ENCODE measurements around the gene C3. TPM values are rescaled to one million over a fixed set of nuclear protein-coding genes. Genes with fewer than 3 reads are reported as not detected.
A peak's percentile ranks its signal among the peaks of the same experiment; 100 is the strongest.

The C3 gene
- total and polyA plus RNA-seq, 2 experiments from 2014 or later: 5.1 to 17.7 TPM

DNA sequence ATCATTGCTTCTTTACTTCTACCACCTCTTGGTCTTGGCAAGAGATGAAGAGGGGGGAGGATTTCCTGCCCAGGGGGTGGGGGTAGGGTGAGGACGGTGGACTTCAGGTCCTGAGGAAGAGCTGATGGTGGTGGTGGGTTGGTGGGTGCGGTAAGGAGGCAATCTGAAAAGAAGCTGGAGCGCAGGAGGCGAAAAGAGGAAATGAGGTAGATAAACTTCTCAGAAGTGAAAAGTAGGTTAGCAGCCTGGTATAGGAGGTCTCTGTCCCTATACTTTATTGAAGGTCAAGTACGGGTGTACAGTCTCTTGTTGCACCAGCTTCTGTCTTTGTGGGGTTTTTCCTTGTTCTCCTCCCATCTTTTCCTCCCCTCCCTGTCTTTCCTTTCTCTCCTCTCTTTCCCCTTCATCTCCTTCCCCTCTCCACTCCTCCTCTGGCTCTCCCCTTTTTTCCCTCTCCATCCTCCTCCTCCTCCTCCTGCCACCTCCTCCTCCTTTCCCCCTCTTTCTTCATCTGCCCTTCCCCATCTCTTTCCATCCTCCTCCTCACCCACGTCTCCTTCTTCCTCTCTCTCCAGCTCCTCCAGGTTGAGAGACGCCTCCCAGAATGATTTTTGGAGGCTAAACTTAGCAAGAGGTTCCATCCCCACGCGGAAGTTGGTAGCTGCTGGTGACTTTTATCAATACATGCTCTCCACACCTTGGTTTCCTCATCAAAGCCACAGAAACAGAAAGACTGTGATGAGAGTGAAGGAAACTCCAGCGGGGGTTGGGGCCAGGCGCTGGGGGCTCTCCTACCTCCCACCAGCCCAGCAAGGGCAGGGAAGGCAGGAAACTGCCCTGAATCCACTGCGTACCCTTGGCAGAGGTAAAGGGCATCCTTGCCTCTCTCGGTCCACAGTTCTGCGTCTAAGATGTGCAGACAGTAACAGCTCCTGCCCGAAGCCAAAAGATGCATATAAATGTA, 65.8 kb downstream of the C3 start:
- no peak overlapping the region for H3K27ac ChIP-seq (ENCODE audit: low read depth)
- H3K9me2 ChIP-seq (ENCODE audit: insufficient read depth): no peaks in the 10 kb centered on the region
- H3K36me3 ChIP-seq (ENCODE audit: insufficient read depth): no peaks in the 10 kb centered on the region; the same call in 1 of the 2 replicates
- H3K4me1 ChIP-seq (ENCODE audit: insufficient read depth): no peaks in the 10 kb centered on the region
- no peaks in the 10 kb centered on the region for H3K4me1 Mint-ChIP-seq
- peaks cover 36% of the 10 kb centered on the region for H3K36me3 Mint-ChIP-seq (ENCODE audit: low read depth)
- ATAC-seq (no peak), DNase-seq (ENCODE audit: low spot score) (no peak)
- H3K9me3 Mint-ChIP-seq: peaks cover 95% of the 10 kb centered on the region
- H3K79me2 ChIP-seq (replicated peaks; ENCODE audit: insufficient read depth): no peaks in the 10 kb centered on the region
- H3F3A ChIP-seq (replicated peaks; ENCODE audit: low read depth): no peaks in the 10 kb centered on the region
- no peaks in the 10 kb centered on the region for H3K27me3 ChIP-seq (ENCODE audit: insufficient read depth)
- no peaks in the 10 kb centered on the region for H4K20me1 ChIP-seq (replicated peaks; ENCODE audit: insufficient read depth)
- H2AFZ ChIP-seq: peak overlapping the region; percentile 38; the same call in 1 of the 2 replicates
- H3K4me3 ChIP-seq: no peak overlapping the region
- H3K27me3 Mint-ChIP-seq (ENCODE audit: insufficient read depth, low read depth, poor library complexity): peaks cover 7% of the 10 kb centered on the region
- no peak overlapping the region for H3K4me2 ChIP-seq
- no peak overlapping the region for H3K27ac Mint-ChIP-seq
- H3K4me3 Mint-ChIP-seq: no peak overlapping the region
- TF ChIP-seq CREB1 (CRISPR knock-in tag; IDR thresholded peaks at IDR 0.05; ENCODE audit: low read depth) (no peak), STAT1 (IDR thresholded peaks at IDR 0.05; ENCODE audit: unreplicated experiment) (no peak), NANOG (IDR thresholded peaks at IDR 0.05; ENCODE audit: borderline replicate concordance) (no peak), ZNF114 (CRISPR knock-in tag; IDR thresholded peaks at IDR 0.05) (no peak), EZH2phosphoT487 (IDR thresholded peaks at IDR 0.05; ENCODE audit: unreplicated experiment) (no peak), ZNF331 (CRISPR knock-in tag; IDR thresholded peaks at IDR 0.05; ENCODE audit: low read depth) (no peak), POLR2AphosphoS5 (IDR thresholded peaks at IDR 0.05; ENCODE audit: low read depth) (no peak), JUNB (IDR thresholded peaks at IDR 0.05; ENCODE audit: unreplicated experiment) (no peak)
- TF ChIP-seq, protein P1, sequence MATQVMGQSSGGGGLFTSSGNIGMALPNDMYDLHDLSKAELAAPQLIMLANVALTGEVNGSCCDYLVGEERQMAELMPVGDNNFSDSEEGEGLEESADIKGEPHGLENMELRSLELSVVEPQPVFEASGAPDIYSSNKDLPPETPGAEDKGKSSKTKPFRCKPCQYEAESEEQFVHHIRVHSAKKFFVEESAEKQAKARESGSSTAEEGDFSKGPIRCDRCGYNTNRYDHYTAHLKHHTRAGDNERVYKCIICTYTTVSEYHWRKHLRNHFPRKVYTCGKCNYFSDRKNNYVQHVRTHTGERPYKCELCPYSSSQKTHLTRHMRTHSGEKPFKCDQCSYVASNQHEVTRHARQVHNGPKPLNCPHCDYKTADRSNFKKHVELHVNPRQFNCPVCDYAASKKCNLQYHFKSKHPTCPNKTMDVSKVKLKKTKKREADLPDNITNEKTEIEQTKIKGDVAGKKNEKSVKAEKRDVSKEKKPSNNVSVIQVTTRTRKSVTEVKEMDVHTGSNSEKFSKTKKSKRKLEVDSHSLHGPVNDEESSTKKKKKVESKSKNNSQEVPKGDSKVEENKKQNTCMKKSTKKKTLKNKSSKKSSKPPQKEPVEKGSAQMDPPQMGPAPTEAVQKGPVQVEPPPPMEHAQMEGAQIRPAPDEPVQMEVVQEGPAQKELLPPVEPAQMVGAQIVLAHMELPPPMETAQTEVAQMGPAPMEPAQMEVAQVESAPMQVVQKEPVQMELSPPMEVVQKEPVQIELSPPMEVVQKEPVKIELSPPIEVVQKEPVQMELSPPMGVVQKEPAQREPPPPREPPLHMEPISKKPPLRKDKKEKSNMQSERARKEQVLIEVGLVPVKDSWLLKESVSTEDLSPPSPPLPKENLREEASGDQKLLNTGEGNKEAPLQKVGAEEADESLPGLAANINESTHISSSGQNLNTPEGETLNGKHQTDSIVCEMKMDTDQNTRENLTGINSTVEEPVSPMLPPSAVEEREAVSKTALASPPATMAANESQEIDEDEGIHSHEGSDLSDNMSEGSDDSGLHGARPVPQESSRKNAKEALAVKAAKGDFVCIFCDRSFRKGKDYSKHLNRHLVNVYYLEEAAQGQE (IDR thresholded peaks at IDR 0.05; ENCODE audit: unreplicated experiment): no peak
- TF ChIP-seq, protein P2, sequence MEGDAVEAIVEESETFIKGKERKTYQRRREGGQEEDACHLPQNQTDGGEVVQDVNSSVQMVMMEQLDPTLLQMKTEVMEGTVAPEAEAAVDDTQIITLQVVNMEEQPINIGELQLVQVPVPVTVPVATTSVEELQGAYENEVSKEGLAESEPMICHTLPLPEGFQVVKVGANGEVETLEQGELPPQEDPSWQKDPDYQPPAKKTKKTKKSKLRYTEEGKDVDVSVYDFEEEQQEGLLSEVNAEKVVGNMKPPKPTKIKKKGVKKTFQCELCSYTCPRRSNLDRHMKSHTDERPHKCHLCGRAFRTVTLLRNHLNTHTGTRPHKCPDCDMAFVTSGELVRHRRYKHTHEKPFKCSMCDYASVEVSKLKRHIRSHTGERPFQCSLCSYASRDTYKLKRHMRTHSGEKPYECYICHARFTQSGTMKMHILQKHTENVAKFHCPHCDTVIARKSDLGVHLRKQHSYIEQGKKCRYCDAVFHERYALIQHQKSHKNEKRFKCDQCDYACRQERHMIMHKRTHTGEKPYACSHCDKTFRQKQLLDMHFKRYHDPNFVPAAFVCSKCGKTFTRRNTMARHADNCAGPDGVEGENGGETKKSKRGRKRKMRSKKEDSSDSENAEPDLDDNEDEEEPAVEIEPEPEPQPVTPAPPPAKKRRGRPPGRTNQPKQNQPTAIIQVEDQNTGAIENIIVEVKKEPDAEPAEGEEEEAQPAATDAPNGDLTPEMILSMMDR (conservative IDR thresholded peaks at IDR 0.05; ENCODE audit: low read depth in 2 of 2): no peak
- TF ChIP-seq, protein P3, sequence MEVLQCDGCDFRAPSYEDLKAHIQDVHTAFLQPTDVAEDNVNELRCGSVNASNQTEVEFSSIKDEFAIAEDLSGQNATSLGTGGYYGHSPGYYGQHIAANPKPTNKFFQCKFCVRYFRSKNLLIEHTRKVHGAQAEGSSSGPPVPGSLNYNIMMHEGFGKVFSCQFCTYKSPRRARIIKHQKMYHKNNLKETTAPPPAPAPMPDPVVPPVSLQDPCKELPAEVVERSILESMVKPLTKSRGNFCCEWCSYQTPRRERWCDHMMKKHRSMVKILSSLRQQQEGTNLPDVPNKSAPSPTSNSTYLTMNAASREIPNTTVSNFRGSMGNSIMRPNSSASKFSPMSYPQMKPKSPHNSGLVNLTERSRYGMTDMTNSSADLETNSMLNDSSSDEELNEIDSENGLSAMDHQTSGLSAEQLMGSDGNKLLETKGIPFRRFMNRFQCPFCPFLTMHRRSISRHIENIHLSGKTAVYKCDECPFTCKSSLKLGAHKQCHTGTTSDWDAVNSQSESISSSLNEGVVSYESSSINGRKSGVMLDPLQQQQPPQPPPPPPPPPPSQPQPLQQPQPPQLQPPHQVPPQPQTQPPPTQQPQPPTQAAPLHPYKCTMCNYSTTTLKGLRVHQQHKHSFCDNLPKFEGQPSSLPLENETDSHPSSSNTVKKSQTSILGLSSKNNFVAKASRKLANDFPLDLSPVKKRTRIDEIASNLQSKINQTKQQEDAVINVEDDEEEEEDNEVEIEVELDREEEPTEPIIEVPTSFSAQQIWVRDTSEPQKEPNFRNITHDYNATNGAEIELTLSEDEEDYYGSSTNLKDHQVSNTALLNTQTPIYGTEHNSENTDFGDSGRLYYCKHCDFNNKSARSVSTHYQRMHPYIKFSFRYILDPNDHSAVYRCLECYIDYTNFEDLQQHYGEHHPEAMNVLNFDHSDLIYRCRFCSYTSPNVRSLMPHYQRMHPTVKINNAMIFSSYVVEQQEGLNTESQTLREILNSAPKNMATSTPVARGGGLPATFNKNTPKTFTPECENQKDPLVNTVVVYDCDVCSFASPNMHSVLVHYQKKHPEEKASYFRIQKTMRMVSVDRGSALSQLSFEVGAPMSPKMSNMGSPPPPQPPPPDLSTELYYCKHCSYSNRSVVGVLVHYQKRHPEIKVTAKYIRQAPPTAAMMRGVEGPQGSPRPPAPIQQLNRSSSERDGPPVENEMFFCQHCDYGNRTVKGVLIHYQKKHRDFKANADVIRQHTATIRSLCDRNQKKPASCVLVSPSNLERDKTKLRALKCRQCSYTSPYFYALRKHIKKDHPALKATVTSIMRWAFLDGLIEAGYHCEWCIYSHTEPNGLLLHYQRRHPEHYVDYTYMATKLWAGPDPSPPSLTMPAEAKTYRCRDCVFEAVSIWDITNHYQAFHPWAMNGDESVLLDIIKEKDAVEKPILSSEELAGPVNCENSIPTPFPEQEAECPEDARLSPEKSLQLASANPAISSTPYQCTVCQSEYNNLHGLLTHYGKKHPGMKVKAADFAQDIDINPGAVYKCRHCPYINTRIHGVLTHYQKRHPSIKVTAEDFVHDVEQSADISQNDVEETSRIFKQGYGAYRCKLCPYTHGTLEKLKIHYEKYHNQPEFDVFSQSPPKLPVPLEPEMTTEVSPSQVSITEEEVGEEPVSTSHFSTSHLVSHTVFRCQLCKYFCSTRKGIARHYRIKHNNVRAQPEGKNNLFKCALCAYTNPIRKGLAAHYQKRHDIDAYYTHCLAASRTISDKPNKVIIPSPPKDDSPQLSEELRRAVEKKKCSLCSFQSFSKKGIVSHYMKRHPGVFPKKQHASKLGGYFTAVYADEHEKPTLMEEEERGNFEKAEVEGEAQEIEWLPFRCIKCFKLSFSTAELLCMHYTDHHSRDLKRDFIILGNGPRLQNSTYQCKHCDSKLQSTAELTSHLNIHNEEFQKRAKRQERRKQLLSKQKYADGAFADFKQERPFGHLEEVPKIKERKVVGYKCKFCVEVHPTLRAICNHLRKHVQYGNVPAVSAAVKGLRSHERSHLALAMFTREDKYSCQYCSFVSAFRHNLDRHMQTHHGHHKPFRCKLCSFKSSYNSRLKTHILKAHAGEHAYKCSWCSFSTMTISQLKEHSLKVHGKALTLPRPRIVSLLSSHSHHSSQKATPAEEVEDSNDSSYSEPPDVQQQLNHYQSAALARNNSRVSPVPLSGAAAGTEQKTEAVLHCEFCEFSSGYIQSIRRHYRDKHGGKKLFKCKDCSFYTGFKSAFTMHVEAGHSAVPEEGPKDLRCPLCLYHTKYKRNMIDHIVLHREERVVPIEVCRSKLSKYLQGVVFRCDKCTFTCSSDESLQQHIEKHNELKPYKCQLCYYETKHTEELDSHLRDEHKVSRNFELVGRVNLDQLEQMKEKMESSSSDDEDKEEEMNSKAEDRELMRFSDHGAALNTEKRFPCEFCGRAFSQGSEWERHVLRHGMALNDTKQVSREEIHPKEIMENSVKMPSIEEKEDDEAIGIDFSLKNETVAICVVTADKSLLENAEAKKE (CRISPR knock-in tag; IDR thresholded peaks at IDR 0.05): no peak
- TF ChIP-seq, protein P4, sequence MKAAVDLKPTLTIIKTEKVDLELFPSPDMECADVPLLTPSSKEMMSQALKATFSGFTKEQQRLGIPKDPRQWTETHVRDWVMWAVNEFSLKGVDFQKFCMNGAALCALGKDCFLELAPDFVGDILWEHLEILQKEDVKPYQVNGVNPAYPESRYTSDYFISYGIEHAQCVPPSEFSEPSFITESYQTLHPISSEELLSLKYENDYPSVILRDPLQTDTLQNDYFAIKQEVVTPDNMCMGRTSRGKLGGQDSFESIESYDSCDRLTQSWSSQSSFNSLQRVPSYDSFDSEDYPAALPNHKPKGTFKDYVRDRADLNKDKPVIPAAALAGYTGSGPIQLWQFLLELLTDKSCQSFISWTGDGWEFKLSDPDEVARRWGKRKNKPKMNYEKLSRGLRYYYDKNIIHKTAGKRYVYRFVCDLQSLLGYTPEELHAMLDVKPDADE (IDR thresholded peaks at IDR 0.05): no peak

Data from GM23338 (cell line).